OCI-LY1 (cell line): ENCODE results near the gene MTUS2.

Experiments used
- CTCF ChIP-seq: fragments of 200-600 bp; sonication (generic), shearing (Covaris generic); IDR thresholded peaks from 2 replicates; pipeline ENCODE4 v1.5.1; 2017; ENCODE audit warnings: mild to moderate bottlenecking, antibody characterized with exemption, low read length, moderate library complexity, mixed read lengths
- EZH2 ChIP-seq: fragments of 200-600 bp; sonication (generic), shearing (Covaris generic); IDR thresholded peaks from 2 replicates; pipeline ENCODE4 v1.8.0; 2017; ENCODE audit warnings: borderline replicate concordance, mixed run types, mild to moderate bottlenecking, antibody characterized with exemption, low read length, moderate library complexity, mixed read lengths

GRCh38 chr13:29222458-29222857, 402.3 kb downstream of the MTUS2 start:
- no peak for TF ChIP-seq CTCF
- no peak for TF ChIP-seq EZH2
